Activated CD4-positive, alpha-beta T cell treated with anti-CD3 and anti-CD28 coated beads for 48 hours (primary cell): Measurements from ENCODE around the gene ZNF627.
"Not testable (repeated sequence)": the region's sequence is repeated elsewhere in the genome, so short reads cannot be mapped to it uniquely, and the experiment has no call there.

Experiments used
- DNase-seq: peaks from one replicate; pipeline ENCODE4 v3.0.0-alpha.2; 2020

ZNF627 gene

GRCh38 chr19:11597202-11598102, at the start of gene ZNF627:
ZNF627 (plus strand) TSS chr19:11597483; CDS start chr19:11597628, 145 bp downstream.
- DNase-seq = peak; percentile 99

GRCh38 chr19:11547929-11548700, 49.2 kb upstream of the ZNF627 start:
- DNase-seq = no peak

- no peak for DNase-seq
These were observed 47.8 kb upstream of the ZNF627 start for GRCh38 chr19:11549386-11549953.

GRCh38 chr19:11550265-11550664, 47.0 kb upstream of the ZNF627 start:
- DNase-seq = no peak

GRCh38 chr19:11551603-11552235, 45.6 kb upstream of the ZNF627 start:
- peak; percentile 31 for DNase-seq

GRCh38 chr19:11552666-11553372, 44.5 kb upstream of the ZNF627 start:
- no peak for DNase-seq

- DNase-seq = no peak
These were observed 43.1 kb upstream of the ZNF627 start for GRCh38 chr19:11554160-11554559.

- DNase-seq = no peak
These were observed 42.0 kb upstream of the ZNF627 start for GRCh38 chr19:11555246-11555645.

- DNase-seq = no peak
These were observed 40.5 kb upstream of the ZNF627 start for GRCh38 chr19:11556634-11557420.

- DNase-seq = peak; percentile 98
These were observed 38.1 kb upstream of the ZNF627 start, which contains the start of gene ELOF1 for GRCh38 chr19:11558881-11559828. ELOF1 (minus strand) TSS chr19:11559230; CDS start chr19:11554347, 4,883 bp downstream.

- peak; percentile 74 for DNase-seq
These were observed 36.8 kb upstream of the ZNF627 start for GRCh38 chr19:11560404-11561051.

- no peak for DNase-seq
These were observed 33.8 kb upstream of the ZNF627 start for GRCh38 chr19:11563532-11563931.

- DNase-seq = not testable (repeated sequence)
These were observed 33.0 kb upstream of the ZNF627 start for GRCh38 chr19:11564082-11564807.

GRCh38 chr19:11565649-11565980, 31.7 kb upstream of the ZNF627 start:
- not testable (repeated sequence) for DNase-seq

GRCh38 chr19:11566164-11566563, 31.1 kb upstream of the ZNF627 start:
- DNase-seq = no peak

GRCh38 chr19:11570039-11570462, 27.2 kb upstream of the ZNF627 start:
- DNase-seq = no peak

GRCh38 chr19:11573354-11573753, 23.9 kb upstream of the ZNF627 start:
- DNase-seq = not testable (repeated sequence)

GRCh38 chr19:11573763-11574162, 23.5 kb upstream of the ZNF627 start:
- DNase-seq = not testable (repeated sequence)

GRCh38 chr19:11574689-11575088, 22.6 kb upstream of the ZNF627 start:
- no peak for DNase-seq
